HepG2 (cell line): ENCODE results near the gene RAB6B. TPM values are rescaled to one million over a fixed set of nuclear protein-coding genes. Genes with fewer than 3 reads are reported as not detected.

Source experiments
- CTCF ChIP-seq: sonication (generic); formaldehyde crosslinking; IDR thresholded peaks from 2 replicates; pipeline ENCODE4 v1.5.0; 2020; ENCODE audit warnings: mild to moderate bottlenecking, missing genetic modification reagents, moderate library complexity
- FOXA3 ChIP-seq: IDR thresholded peaks from 2 replicates; pipeline ENCODE4 v1.6.1; 2016; ENCODE audit warnings: missing genetic modification reagents, missing compliant biosample characterization
- HNRNPUL1 ChIP-seq: fragments of 200-400 bp; formaldehyde crosslinking; IDR thresholded peaks from 2 replicates; pipeline ENCODE4 v1.6.1; 2017; ENCODE audit warnings: low read depth, mild to moderate bottlenecking, low read length, moderate library complexity
- KDM1A ChIP-seq: IDR thresholded peaks from 2 replicates; pipeline ENCODE4 v1.6.1; 2016; ENCODE audit warnings: missing compliant biosample characterization
- MYNN ChIP-seq: sonication (generic); formaldehyde crosslinking; IDR thresholded peaks from 2 replicates; pipeline ENCODE4 v1.4.0; 2020; ENCODE audit warnings: mild to moderate bottlenecking, low read depth, missing genetic modification reagents
- MZF1 ChIP-seq: sonication (generic); formaldehyde crosslinking; IDR thresholded peaks from 2 replicates; pipeline ENCODE4 v1.8.1; 2023; ENCODE audit warnings: mild to moderate bottlenecking, missing genetic modification reagents, borderline replicate concordance
- NPAS2 ChIP-seq: sonication (generic); formaldehyde crosslinking; IDR thresholded peaks from 2 replicates; pipeline ENCODE4 v1.8.0; 2022; ENCODE audit warnings: mild to moderate bottlenecking, missing genetic modification reagents, borderline replicate concordance
- PBX3 ChIP-seq: sonication (generic); formaldehyde crosslinking; IDR thresholded peaks from 2 replicates; pipeline ENCODE4 v1.8.1; 2023; ENCODE audit warnings: missing genetic modification reagents, inconsistent platforms, borderline replicate concordance
- SMYD3 ChIP-seq: sonication (generic); formaldehyde crosslinking; IDR thresholded peaks from 2 replicates; pipeline ENCODE4 v1.8.1; 2023; ENCODE audit warnings: mild to moderate bottlenecking, missing genetic modification reagents
- STAG1 ChIP-seq: sonication (generic); formaldehyde crosslinking; IDR thresholded peaks from 2 replicates; pipeline ENCODE4 v1.4.0; 2020; ENCODE audit warnings: missing genetic modification reagents
- TEAD3 ChIP-seq: optimal IDR thresholded peaks from 2 replicates; pipeline ENCODE3; 2016; ENCODE audit warnings: borderline replicate concordance
- TFDP1 ChIP-seq: IDR thresholded peaks from 2 replicates; pipeline ENCODE4 v1.6.1; 2016; ENCODE audit warnings: missing compliant biosample characterization, missing genetic modification reagents, borderline replicate concordance
- THYN1 ChIP-seq: sonication (generic); formaldehyde crosslinking; IDR thresholded peaks from 2 replicates; pipeline ENCODE4 v1.8.1; 2023; ENCODE audit warnings: low read depth, mild to moderate bottlenecking, moderate library complexity, missing genetic modification reagents, borderline replicate concordance
- ZMYM3 ChIP-seq: sonication (generic); formaldehyde crosslinking; IDR thresholded peaks from 2 replicates; pipeline ENCODE4 v1.5.1; 2020; ENCODE audit warnings: mild to moderate bottlenecking, missing genetic modification reagents
- ZNF264 ChIP-seq: sonication (generic); formaldehyde crosslinking; IDR thresholded peaks from 2 replicates; pipeline ENCODE4 v1.4.0; 2020; ENCODE audit warnings: missing genetic modification reagents
- ZNF281 ChIP-seq: sonication (generic); formaldehyde crosslinking; IDR thresholded peaks from 2 replicates; pipeline ENCODE4 v1.4.0; 2020; ENCODE audit warnings: missing genetic modification reagents, borderline replicate concordance
- ZNF496 ChIP-seq: sonication (generic); formaldehyde crosslinking; IDR thresholded peaks from 2 replicates; pipeline ENCODE4 v1.8.1; 2023; ENCODE audit warnings: mild to moderate bottlenecking, moderate library complexity, missing genetic modification reagents; ENCODE audit not compliant: insufficient replicate concordance
- ZNF792 ChIP-seq: IDR thresholded peaks from 2 replicates; pipeline ENCODE4 v1.6.1; 2016
- ZNF841 ChIP-seq: sonication (generic); formaldehyde crosslinking; IDR thresholded peaks from 2 replicates; pipeline ENCODE4 v1.8.1; 2023; ENCODE audit warnings: missing genetic modification reagents, borderline replicate concordance
- ZSCAN20 ChIP-seq: sonication (generic); formaldehyde crosslinking; IDR thresholded peaks from 2 replicates; pipeline ENCODE4 v1.4.0; 2020; ENCODE audit warnings: missing genetic modification reagents, mild to moderate bottlenecking, borderline replicate concordance
- ZSCAN29 ChIP-seq: sonication (generic); formaldehyde crosslinking; conservative IDR thresholded peaks from 2 replicates; pipeline ENCODE4 v1.4.0; 2020; ENCODE audit warnings: mild to moderate bottlenecking, missing genetic modification reagents
- polyA plus RNA-seq, 8 experiments: library from polyadenylated mRNA; depleted of rRNA in 3 of 8; stranded (reverse) in 7 of 8; unstranded in 1 of 8; fragments of >200 nt; fragmentation: Illumina TruSeq in 4 of 8; extraction: Trizol in 4 of 8; gene quantifications; 2 replicates each; pipeline versions ENCODE4 v1.2.1 to v1.2.3, GENCODE V29; 2011 to 2016; ENCODE audit warnings: low read depth in 4 of 8, missing spikeins in 1 of 8, mixed read lengths in 1 of 8; ENCODE audit not compliant: insufficient read depth in 1 of 8
- total RNA-seq, 5 experiments: library from RNA; depleted of rRNA; stranded (reverse); fragments of >200 nt; fragmentation: Illumina TruSeq; extraction: Trizol; gene quantifications; 2 replicates each; pipeline ENCODE4 v1.2.3, GENCODE V29; 2016; ENCODE audit warnings: low read depth in 1 of 5

RAB6B gene
- total and polyA plus RNA-seq, 2 of the 13 experiments (the other 11 are each of a cell fraction or from before 2014, with no cell fraction given): 0.16 TPM; not detected in 1

GRCh38 chr3:133927540-133928066, 31.9 kb upstream of the RAB6B start (continued):
- TF ChIP-seq KDM1A (CRISPR knock-in tag): no peak
- no peak for TF ChIP-seq ZSCAN20 (CRISPR knock-in tag)
- TF ChIP-seq SMYD3: no peak
- no peak for TF ChIP-seq ZNF264 (CRISPR knock-in tag)
- TF ChIP-seq PBX3 (CRISPR knock-in tag): no peak
- no peak for TF ChIP-seq HNRNPUL1
- peak; percentile 56 for TF ChIP-seq CTCF (CRISPR knock-in tag)
- TF ChIP-seq ZMYM3 (CRISPR knock-in tag): no peak
- no peak for TF ChIP-seq ZNF496
- no peak for TF ChIP-seq THYN1
- no peak for TF ChIP-seq ZNF841 (CRISPR knock-in tag)
- TF ChIP-seq TFDP1 (CRISPR knock-in tag): no peak
- no peak for TF ChIP-seq MZF1 (CRISPR knock-in tag)
- no peak for TF ChIP-seq TEAD3 (CRISPR knock-in tag)
- TF ChIP-seq ZNF792 (CRISPR knock-in tag): no peak
- TF ChIP-seq NPAS2 (CRISPR knock-in tag): no peak
- peak; percentile 38; the same call in 1 of the 2 replicates for TF ChIP-seq STAG1 (CRISPR knock-in tag)
- no peak for TF ChIP-seq ZNF281 (CRISPR knock-in tag)
- no peak for TF ChIP-seq FOXA3 (CRISPR knock-in tag)
- no peak for TF ChIP-seq MYNN (CRISPR knock-in tag)
- TF ChIP-seq ZSCAN29: no peak
- TF ChIP-seq, all 625 proteins: peak for 8
